Natural killer cell (primary cell): ENCODE results near the gene LYPD6. TPM values are rescaled to one million over a fixed set of nuclear protein-coding genes. Genes with fewer than 3 reads are reported as not detected.

Experiments used
- ATAC-seq, 3 donors: fragments of 150-1000 bp in 2 of 3; fragments of 200-7000 bp in 1 of 3; cut with Tn5 transposase; 1 replicate in 1 of 3; 2 replicates in 2 of 3; pipeline ENCODE4 v1.10.0; 2021; ENCODE audit warnings: mild to moderate bottlenecking in 2 of 3, moderate library complexity in 2 of 3
- DNase-seq, 2 donors: peaks; one replicate each; pipeline versions ENCODE4 v3.0.0 to v3.0.0-alpha.2; 2013 to 2021; ENCODE audit warnings: mixed read lengths in 1 of 2
- H3K27ac ChIP-seq: one replicate; pipeline ENCODE4 v1.5.1; 2013; ENCODE audit warnings: mild to moderate bottlenecking, low read length
- H3K27me3 ChIP-seq: one replicate; pipeline ENCODE4 v1.6.1; 2013; ENCODE audit warnings: low read length; ENCODE audit not compliant: control insufficient read depth, insufficient read depth
- H3K36me3 ChIP-seq: one replicate; pipeline ENCODE4 v1.6.1; 2013; ENCODE audit warnings: low read length; ENCODE audit not compliant: control insufficient read depth, insufficient read depth
- H3K4me1 ChIP-seq: one replicate; pipeline ENCODE4 v1.6.1; 2013; ENCODE audit warnings: low read length; ENCODE audit not compliant: control insufficient read depth, insufficient read depth
- H3K4me3 ChIP-seq: one replicate; pipeline ENCODE4 v1.5.1; 2013; ENCODE audit warnings: low read length
- H3K9me3 ChIP-seq: one replicate; pipeline ENCODE4 v1.6.1; 2013; ENCODE audit warnings: low read length; ENCODE audit not compliant: control insufficient read depth, insufficient read depth
- H3K27ac Mint-ChIP-seq, 2 donors: one replicate each; pipeline ENCODE4 v1.8.0; 2022; ENCODE audit warnings: mild to moderate bottlenecking in 2 of 2, mixed read lengths in 2 of 2, moderate library complexity in 1 of 2
- H3K27me3 Mint-ChIP-seq, 2 donors: one replicate each; pipeline ENCODE4 v1.8.0; 2022; ENCODE audit warnings: low read depth in 2 of 2, mixed read lengths in 2 of 2
- H3K36me3 Mint-ChIP-seq: one replicate; pipeline ENCODE4 v1.8.0; 2022; ENCODE audit warnings: mixed read lengths
- H3K4me1 Mint-ChIP-seq, 2 donors: one replicate each; pipeline ENCODE4 v1.8.0; 2022; ENCODE audit warnings: mixed read lengths in 2 of 2
- H3K4me3 Mint-ChIP-seq: one replicate; pipeline ENCODE4 v1.8.0; 2022; ENCODE audit warnings: mild to moderate bottlenecking, moderate library complexity, mixed read lengths
- H3K9me3 Mint-ChIP-seq, 2 donors: one replicate each; pipeline ENCODE4 v1.8.0; 2022; ENCODE audit warnings: mixed read lengths in 2 of 2
- CTCF ChIP-seq: fragments of 200-600 bp; IDR thresholded peaks from one replicate; pipeline ENCODE4 v1.8.0; 2022; ENCODE audit warnings: antibody characterized with exemption
- whole genome bisulfite sequencing: methylation state at CpG from one replicate; pipeline ENCODE4 v1.1.7; 2013; ENCODE audit warnings: missing lambda C conversion rate; ENCODE audit not compliant: insufficient coverage; 5-methylcytosine and 5-hydroxymethylcytosine counted together
- intact Hi-C: fragments of 100-400 bp; cut with micrococcal nuclease; formaldehyde crosslinking; loops from one replicate; pipeline ENCODE4 v1.14.2; 2022
- total RNA-seq, 4 donors: library from RNA; stranded (reverse); fragments of 120-200 nt in 1 of 4; gene quantifications; one replicate each; pipeline versions ENCODE4 v1.2.3 to v1.2.4, GENCODE V29; 2013 to 2022

Gene LYPD6
- total RNA-seq, 3 donors from 2014 or later (not counting 1 experiment from before 2014, with no cell fraction given): not detected

- Mint-ChIP-seq H3K36me3 (no peaks in the 10 kb centered on the region), H3K27me3 (no peaks in the 10 kb centered on the region), H3K27ac (no peak overlapping the region), H3K9me3 (peaks cover 7 to 10% of the 10 kb centered on the region in 2 donors), H3K4me3 (no peak overlapping the region), H3K4me1 (no peaks in the 10 kb centered on the region)
- WGBS: 89% methylated on average over 2 of the region's 3 CpGs
- no peak for ATAC-seq
- Histone ChIP-seq H3K4me1 (no peaks in the 10 kb centered on the region), H3K27ac (no peak overlapping the region), H3K36me3 (no peaks in the 10 kb centered on the region), H3K9me3 (no peaks in the 10 kb centered on the region), H3K4me3 (no peak overlapping the region), H3K27me3 (no peaks in the 10 kb centered on the region)
- no peak for DNase-seq
- intact Hi-C loops: no loop called here
- no peak for TF ChIP-seq CTCF
Measured at GRCh38 chr2:149353421-149353820, 23.0 kb downstream of the LYPD6 start.

- H3K4me3 Mint-ChIP-seq: no peak overlapping the region
- no peak overlapping the region for H3K27ac ChIP-seq
- TF ChIP-seq CTCF: no peak
- H3K4me1 ChIP-seq: no peaks in the 10 kb centered on the region
- no peak overlapping the region for H3K4me3 ChIP-seq
- no peak overlapping the region for H3K27ac Mint-ChIP-seq
- DNase-seq: no peak
- H3K36me3 ChIP-seq: no peaks in the 10 kb centered on the region
- no peaks in the 10 kb centered on the region for H3K9me3 ChIP-seq
- no peaks in the 10 kb centered on the region for H3K4me1 Mint-ChIP-seq
- H3K27me3 Mint-ChIP-seq: no peaks in the 10 kb centered on the region
- no peak for ATAC-seq
- no peaks in the 10 kb centered on the region for H3K27me3 ChIP-seq
- intact Hi-C loops: no loop called here
- H3K9me3 Mint-ChIP-seq: peaks cover 0 to 3% of the 10 kb centered on the region in 2 donors
- no peaks in the 10 kb centered on the region for H3K36me3 Mint-ChIP-seq
- 80% methylated on average over 3 of the region's 4 CpGs for WGBS
Measured at GRCh38 chr2:149355716-149356422, 25.5 kb downstream of the LYPD6 start.

- no peaks in the 10 kb centered on the region for H3K4me1 ChIP-seq
Measured at GRCh38 chr2:149357058-149357457, 26.7 kb downstream of the LYPD6 start.

More at GRCh38 chr2:149357058-149357457, 26.7 kb downstream of the LYPD6 start:
- ATAC-seq (no peak), DNase-seq (no peak)
- H3K36me3 ChIP-seq: no peaks in the 10 kb centered on the region
- intact Hi-C loops: no loop called here
- H3K9me3 Mint-ChIP-seq: no peaks in the 10 kb centered on the region
- H3K4me1 Mint-ChIP-seq: no peaks in the 10 kb centered on the region
- H3K27me3 Mint-ChIP-seq: no peaks in the 10 kb centered on the region
- H3K4me3 Mint-ChIP-seq: no peak overlapping the region
- H3K9me3 ChIP-seq: peaks cover 3% of the 10 kb centered on the region
- no peak overlapping the region for H3K4me3 ChIP-seq
- H3K27ac Mint-ChIP-seq: no peak overlapping the region
- H3K27me3 ChIP-seq: no peaks in the 10 kb centered on the region
- H3K36me3 Mint-ChIP-seq: no peaks in the 10 kb centered on the region
- TF ChIP-seq CTCF: no peak
- H3K27ac ChIP-seq: no peak overlapping the region
